Measurements from ENCODE around the gene VANGL2.

The VANGL2 gene

DNA sequence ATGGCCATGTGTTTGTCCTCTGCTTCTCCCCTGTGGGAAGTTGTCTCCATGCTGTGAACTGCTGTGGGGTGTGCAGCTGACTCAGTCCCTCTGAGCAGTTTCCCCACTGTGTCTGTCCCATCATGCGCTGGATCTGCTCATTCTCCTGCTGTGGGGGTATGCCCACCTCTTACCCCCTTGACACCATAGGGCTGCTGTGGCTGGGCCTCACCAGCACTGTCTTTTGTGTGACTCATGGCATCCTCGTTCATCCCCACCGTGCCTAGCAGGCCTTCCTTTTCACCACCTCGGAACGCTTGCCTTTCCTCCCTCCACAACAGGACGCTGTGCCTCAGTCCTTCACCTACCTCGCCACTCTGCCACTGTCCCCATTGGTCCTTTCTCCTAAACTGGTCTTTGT is 27.3 kb downstream of the VANGL2 start:
- DNase-seq = no peak

GRCh38 chr1:160428053-160428452 is 27.7 kb downstream of the VANGL2 start:
- DNase-seq = no peak

GRCh38 chr1:160428655-160429054 is 28.3 kb downstream of the VANGL2 start:
- DNase-seq = peak in 21 of 58 donors; percentile 5 to 59 (median 22)

- no peak for DNase-seq
Measured at GRCh38 chr1:160429125-160429561, 28.8 kb downstream of the VANGL2 start.

GRCh38 chr1:160429702-160430535 is 29.6 kb downstream of the VANGL2 start:
- no peak for DNase-seq

DNA sequence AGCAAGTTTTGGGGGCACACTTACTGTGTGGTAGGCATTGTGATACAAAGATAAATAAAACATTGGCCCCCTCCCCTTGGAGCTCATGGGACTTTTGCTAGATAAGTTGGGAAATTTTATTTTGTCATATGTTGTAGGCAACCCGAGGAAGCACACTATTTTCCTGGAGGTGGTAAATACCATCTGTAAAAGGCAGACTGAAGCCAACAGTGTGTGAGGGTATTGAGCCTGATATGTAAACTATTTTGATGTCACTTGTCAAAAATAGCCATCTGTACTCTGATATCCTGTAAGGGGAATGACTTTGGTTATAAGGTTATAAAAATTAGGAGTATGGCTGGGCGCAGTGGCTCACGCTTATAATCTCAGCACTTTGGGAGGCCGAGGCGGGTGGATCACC is 30.6 kb downstream of the VANGL2 start:
- no peak for DNase-seq

DNA sequence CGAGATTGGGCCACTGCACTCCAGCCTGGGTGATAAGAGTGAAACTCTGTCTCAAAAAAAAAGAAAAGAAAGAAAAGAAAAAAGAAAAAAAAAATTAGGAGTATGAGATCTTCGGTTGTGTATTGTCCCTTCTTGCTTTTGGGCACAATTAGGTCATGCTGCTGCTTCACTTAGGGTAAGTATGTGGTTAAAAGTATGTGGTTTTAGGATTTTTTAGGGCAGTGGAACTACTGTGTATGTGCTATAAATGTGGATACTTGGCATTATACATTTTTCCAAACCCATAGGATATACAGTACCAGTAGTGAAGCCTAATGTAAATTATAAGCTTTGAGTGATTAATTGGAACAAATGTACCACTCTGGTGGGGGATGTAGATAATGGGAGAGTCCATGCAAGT is 31.2 kb downstream of the VANGL2 start:
- DNase-seq = no peak

- DNase-seq = no peak
Measured at GRCh38 chr1:160432371-160432786, 32.0 kb downstream of the VANGL2 start.

DNA sequence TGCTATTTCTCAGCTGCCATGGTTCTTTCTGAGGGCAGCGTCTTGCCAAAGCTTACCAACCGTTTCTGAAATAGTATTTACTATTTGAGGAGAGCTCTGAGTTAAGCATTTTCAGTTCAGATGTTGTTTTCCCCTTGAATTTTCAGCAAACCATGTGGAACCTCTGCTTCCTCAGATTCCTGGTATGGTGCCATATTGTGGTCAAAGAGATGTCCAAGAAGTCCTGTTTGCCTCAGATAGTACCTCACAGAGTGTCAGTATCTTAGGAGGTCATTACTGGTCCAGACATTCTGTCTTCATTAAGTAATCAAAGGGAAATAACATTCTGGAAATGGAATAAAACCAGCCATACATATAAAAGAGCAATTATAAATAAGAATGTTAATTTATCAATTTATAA is 36.6 kb downstream of the VANGL2 start:
- no peak for DNase-seq

DNA sequence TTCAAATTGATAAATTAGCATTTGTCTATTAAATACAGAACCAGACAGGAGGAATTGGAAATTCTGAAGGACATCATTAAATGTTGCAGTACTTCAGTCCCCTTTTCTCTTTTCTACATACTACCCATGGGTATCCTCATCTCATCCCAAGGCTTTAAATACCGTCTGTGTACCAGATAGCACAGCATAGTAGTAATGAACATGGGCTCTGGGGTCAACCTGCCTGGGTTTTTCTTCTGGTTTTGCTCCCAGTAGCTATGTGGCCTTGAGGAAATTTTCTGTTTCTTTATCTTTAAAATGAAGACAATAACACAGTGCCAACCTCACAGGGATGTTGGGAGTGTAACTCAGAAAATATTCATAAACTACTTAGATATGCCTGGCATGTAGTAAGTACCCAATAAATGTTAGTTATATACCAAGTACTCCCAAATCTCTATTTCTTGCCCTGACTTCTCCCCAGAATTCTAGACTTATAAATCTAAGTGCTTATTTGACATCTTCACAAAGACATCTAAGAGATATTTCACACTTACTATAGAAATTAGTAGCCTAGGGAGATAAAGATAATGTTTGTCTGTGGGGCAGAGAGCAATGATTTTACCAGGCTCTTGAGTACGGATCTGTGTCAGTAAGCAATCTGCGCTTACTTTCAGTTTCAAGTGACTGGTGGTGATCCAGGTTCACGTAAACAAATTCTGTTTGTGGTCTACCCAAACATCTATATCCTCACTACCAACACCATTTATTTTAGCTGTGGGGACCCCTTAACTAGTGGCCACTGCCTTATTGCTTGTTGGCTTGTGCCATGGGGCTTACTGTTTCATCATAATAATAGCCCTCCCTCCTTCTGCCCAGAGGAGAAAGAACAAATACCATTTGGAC is 37.3 kb downstream of the VANGL2 start:
- DNase-seq = no peak

DNA sequence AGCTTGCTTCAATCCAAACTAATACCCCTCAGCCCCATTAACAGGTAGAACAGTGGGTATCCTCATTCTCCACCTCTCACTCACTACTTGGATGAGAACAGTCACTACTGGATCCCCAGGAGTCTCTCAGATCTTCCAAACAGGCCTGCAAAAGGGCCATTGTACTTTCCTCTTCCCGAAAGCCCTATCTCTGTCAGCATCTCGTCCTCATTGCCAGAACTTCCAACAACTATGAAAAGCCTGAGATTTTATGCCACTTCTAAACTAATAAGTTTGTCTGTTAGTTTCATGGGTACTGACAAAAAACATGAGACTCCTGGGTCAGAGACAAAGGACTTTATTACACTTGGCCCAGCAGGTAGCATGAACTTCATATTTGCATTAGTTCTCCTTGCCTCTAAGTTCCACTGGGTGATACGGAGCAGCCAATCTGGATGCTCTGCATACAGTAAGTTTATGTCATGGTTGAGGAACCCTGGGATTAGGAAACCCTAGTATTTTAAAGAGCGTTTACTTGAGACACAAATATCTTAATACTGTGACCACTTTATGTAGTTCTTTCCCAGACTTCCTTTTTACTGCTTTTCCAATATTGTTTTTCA is 38.1 kb downstream of the VANGL2 start:
- no peak for DNase-seq

DNA sequence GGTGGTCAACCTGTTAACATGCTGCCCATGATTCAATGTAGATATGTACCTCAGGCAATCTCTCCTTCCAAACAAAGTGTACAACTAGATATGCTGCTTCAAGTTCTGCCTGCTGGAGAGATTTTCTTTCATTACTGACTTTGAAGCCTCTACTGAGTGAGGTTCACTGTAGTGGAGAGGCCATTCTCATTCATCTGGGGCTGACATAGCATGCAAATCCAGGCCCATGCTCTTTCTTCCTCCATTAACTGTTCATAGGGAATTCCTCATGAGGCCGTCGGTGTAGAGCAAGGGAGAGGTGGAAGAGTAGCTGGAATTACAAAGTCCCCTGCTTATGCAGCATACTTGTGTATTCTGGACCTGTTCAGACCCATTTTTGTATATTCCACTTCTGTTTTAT is 38.6 kb downstream of the VANGL2 start:
- DNase-seq = no peak

DNA sequence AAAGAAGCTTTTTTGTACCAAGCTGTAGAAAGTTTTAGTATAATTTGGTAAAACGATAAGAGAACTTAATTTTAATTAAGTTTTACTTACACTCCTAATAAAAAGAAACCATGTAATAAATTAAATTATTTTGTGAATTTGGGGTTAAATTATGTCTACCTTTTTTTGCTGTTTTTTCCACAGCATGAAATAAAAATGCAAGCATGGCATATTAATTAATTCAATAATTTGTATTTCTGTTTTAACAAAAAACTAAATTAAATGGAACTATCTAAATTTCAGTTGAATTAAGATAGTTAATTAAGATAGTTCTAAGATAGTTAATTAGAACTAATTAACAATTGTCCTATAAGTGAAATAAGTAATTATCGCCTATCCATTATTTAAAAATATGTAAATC is 39.4 kb downstream of the VANGL2 start:
- no peak for DNase-seq

- DNase-seq = no peak
Measured at GRCh38 chr1:160446945-160447600, 46.7 kb downstream of the VANGL2 start.

DNA sequence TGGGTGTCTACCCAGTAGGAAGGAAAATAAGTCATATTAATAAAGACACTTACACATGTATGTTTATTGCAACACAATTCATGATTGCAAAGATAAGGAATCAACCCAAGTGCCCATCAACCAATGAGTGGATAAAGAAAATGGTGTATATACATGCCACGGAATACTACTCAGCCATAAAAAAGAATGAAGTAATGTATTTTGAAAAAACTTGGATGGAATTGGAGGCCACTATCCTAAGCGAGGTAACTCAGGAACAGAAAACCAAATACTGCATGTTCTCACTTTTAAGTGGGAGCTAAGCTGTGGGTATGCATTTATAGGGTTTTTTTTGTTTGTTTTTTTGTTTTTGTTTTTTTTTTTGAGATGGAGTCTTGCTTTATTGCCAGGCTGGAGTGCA is 49.1 kb downstream of the VANGL2 start:
- DNase-seq = no peak

GRCh38 chr1:160451119-160451858 is 50.9 kb downstream of the VANGL2 start:
- DNase-seq = no peak

DNA sequence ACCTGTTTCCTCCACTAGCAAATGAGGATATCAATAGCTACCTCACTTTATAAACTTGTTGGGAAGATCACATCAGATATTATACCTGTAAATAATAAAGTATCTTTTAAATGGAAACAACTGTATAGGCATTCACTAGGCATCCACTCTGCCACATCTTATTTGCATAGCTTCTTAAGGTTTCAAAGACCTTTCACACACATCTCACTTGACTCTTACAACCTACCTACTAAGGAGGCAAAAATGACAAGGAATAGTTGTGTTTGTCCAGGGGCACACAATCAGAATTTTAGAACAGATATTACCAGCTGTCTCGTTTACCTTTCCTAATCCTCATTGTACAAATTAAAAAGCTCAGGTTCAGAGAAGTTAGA is 51.5 kb downstream of the VANGL2 start:
- DNase-seq = no peak

- no peak for DNase-seq
Measured at GRCh38 chr1:160453443-160453842, 53.1 kb downstream of the VANGL2 start.

- no peak for DNase-seq
Measured at GRCh38 chr1:160454371-160455152, 54.2 kb downstream of the VANGL2 start.

- DNase-seq = no peak
Measured at GRCh38 chr1:160455153-160455517, 54.8 kb downstream of the VANGL2 start.
